Measurements from ENCODE around the gene RPL18.
"Not testable (repeated sequence)": the region's sequence is repeated elsewhere in the genome, so short reads cannot be mapped to it uniquely, and the experiment has no call there.

RPL18 gene

DNA sequence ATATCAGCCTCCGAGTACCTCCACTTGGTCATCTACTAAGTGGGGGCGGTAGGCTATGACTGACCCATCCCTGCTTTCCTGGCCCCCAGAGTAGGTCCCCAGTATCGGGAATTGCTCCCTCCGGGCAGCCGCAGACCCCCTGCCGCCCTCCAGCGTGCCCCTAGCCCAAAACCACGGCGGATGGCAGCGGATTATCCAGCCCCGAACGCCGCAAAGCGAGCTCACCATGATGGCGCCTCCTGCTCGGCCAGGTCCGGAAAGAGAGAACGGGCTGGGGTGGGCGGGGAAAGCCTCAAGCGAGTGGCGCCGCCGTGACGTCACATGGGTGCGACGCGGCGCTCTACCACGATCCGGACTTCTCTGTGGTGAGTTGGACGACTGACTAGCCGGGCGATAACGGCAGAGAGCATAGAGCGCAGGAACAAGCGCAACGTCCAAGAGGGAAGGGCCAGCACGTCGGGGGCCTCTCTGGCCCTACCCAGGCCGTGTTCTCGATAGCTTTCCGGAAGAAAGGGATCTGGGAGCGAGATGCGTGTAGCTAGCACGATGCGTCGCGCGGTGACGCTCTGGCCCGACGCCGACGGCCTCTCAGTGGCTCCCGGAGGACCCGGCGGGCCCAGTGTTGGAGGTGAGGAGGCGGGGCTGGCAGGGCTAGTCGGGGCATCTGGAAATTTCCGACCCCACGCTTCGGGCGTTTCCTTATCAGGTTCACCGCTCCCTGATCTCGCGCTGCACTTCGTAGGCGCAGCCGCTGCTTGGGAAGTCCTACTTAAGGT, at the start of gene RPL18, which contains the start of gene SPHK2:
TSS of gene RPL18 (minus strand) at position 263 of the 776 bp plus-strand sequence. CDS start at position 228, 35 bp downstream.
TSS of gene SPHK2 (plus strand) at position 591 of the 776 bp plus-strand sequence. CDS start 1,009 bp downstream, outside the sequence.
- Histone ChIP-seq H3K36me3 (ENCODE audit: control insufficient read depth, insufficient read depth, low read length, severe bottlenecking) (peaks cover 30% of the 10 kb centered on the region), H3K4me1 (ENCODE audit: control insufficient read depth, insufficient read depth, low read length) (peaks cover 45% of the 10 kb centered on the region), H3K9me3 (ENCODE audit: control insufficient read depth, low read length) (no peaks in the 10 kb centered on the region), H3K27me3 (replicated peaks; ENCODE audit: control insufficient read depth, insufficient read depth, low read length) (no peaks in the 10 kb centered on the region), H3K9ac (ENCODE audit: low read length) (peak within 1 kb of the TSS; percentile 100), H3K4me3 (ENCODE audit: low read length) (peak within 1 kb of the TSS; percentile 99)
- DNase-seq (ENCODE audit: low read depth), result peak; percentile 99

DNA sequence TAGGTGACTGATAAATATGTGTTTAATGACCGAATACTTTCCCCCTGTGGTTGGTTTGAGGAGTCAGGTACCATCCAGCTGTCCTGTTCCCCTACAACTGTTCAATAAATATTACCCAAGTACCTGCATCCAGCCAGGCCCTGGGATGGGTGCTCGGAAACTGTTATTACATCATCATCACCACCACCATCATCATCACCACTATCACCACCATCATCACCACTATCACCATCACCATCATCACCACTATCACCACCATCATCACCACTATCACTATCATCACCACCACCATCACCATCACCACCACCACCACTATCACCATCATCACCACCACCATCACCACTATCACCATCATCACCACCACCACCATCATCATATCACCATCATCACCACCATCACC, 49.8 kb upstream of the RPL18 start:
- Histone ChIP-seq H3K4me3 (ENCODE audit: low read length) (no peak overlapping the region), H3K36me3 (ENCODE audit: control insufficient read depth, insufficient read depth, low read length, severe bottlenecking) (no peaks in the 10 kb centered on the region), H3K9ac (ENCODE audit: low read length) (no peak overlapping the region), H3K4me1 (ENCODE audit: control insufficient read depth, insufficient read depth, low read length) (no peaks in the 10 kb centered on the region), H3K27me3 (replicated peaks; ENCODE audit: control insufficient read depth, insufficient read depth, low read length) (no peaks in the 10 kb centered on the region), H3K9me3 (ENCODE audit: control insufficient read depth, low read length) (no peaks in the 10 kb centered on the region)
- no peak for DNase-seq (ENCODE audit: low read depth)

DNA sequence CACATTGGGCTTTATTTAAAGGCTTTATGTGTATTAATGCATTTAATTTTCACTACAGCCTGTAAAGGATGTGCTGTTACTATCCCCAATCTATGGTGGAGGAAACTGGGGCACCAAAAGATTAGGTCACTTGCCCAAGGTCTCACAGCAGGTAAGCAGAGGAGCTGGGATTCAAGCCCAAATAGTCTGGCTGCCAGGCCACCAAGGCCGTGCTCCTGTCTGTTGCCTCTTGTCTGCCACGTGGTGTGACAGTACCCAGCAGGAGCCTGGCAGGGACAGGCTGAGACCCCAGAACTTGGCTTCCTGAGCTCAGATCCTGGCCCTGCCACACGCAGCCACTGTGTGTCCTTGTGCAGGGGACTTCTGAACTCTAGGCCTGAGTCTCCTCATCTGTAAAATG, 49.4 kb upstream of the RPL18 start:
- no peaks in the 10 kb centered on the region for H3K9me3 ChIP-seq (ENCODE audit: control insufficient read depth, low read length)
- H3K36me3 ChIP-seq (ENCODE audit: control insufficient read depth, insufficient read depth, low read length, severe bottlenecking), result no peaks in the 10 kb centered on the region
- H3K9ac ChIP-seq (ENCODE audit: low read length), result no peak overlapping the region
- no peaks in the 10 kb centered on the region for H3K4me1 ChIP-seq (ENCODE audit: control insufficient read depth, insufficient read depth, low read length)
- H3K4me3 ChIP-seq (ENCODE audit: low read length), result no peak overlapping the region
- H3K27me3 ChIP-seq (replicated peaks; ENCODE audit: control insufficient read depth, insufficient read depth, low read length), result no peaks in the 10 kb centered on the region
- no peak for DNase-seq (ENCODE audit: low read depth)

DNA sequence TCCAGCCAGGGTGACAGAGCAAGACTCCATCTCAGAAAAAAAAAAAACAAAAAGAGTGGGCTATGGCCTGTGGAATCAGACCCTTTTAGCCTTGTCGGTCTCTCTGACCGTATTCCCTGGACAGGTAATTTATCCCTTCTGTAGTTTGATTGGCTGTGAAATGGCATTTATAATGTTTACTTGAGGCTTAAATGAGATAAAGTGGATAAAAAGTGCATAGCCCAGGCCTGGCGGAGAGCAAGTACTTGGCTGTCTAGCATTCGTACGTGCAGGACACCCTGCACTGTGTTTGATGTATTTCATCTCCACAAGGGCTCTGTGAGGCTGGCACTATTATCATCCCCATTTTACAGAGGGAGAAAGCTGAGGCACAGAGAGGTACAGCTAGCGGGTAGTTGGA, 46.8 kb upstream of the RPL18 start:
- no peak overlapping the region for H3K9ac ChIP-seq (ENCODE audit: low read length)
- H3K36me3 ChIP-seq (ENCODE audit: control insufficient read depth, insufficient read depth, low read length, severe bottlenecking), result no peaks in the 10 kb centered on the region
- no peak overlapping the region for H3K4me3 ChIP-seq (ENCODE audit: low read length)
- DNase-seq (ENCODE audit: low read depth), result no peak
- H3K27me3 ChIP-seq (replicated peaks; ENCODE audit: control insufficient read depth, insufficient read depth, low read length), result no peaks in the 10 kb centered on the region
- no peaks in the 10 kb centered on the region for H3K4me1 ChIP-seq (ENCODE audit: control insufficient read depth, insufficient read depth, low read length)
- H3K9me3 ChIP-seq (ENCODE audit: control insufficient read depth, low read length), result no peaks in the 10 kb centered on the region

DNA sequence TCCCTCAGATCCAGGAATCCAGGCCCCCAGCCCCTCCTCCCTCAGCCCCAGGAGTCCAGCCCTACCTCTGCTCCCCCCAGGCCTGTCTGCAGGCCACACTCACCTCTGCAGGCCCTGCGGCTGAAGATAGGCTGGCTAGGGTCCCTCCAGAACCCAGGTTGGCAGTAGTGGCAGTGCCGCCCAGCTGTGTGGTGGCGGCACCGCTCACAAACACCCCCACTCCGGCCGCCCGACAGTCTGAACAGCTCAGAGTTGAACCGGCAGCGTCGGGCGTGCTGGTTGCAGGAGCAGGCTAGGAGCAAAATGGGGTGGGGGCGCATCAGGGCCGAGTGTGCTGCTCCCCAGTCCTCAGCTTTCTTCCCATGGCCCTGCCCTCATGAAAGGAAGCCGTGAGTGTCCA, 45.5 kb upstream of the RPL18 start:
- Histone ChIP-seq H3K4me3 (ENCODE audit: low read length) (no peak overlapping the region), H3K9ac (ENCODE audit: low read length) (no peak overlapping the region), H3K36me3 (ENCODE audit: control insufficient read depth, insufficient read depth, low read length, severe bottlenecking) (no peaks in the 10 kb centered on the region), H3K4me1 (ENCODE audit: control insufficient read depth, insufficient read depth, low read length) (no peaks in the 10 kb centered on the region), H3K27me3 (replicated peaks; ENCODE audit: control insufficient read depth, insufficient read depth, low read length) (no peaks in the 10 kb centered on the region), H3K9me3 (ENCODE audit: control insufficient read depth, low read length) (no peaks in the 10 kb centered on the region)
- no peak for DNase-seq (ENCODE audit: low read depth)

DNA sequence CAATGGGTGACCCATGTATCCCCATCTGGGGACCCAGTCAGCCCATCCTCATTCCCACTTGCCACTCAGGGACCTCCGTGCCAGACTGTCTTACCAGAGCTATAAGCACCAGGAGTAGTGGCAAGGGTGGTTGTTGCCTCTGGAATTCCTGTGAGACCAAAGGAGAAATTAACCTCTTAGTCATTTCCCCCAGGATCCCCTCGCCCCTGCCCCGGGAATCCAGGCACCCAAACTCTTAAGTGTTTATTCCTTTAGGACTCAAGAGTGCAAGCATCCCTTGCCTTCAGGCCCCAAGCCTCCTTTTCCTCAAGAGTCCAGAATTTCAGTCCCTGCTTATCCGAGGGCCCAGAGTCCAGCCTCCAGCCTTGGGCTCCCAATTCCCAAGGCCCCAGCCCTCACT, 44.7 kb upstream of the RPL18 start:
- Histone ChIP-seq H3K4me1 (ENCODE audit: control insufficient read depth, insufficient read depth, low read length) (no peaks in the 10 kb centered on the region), H3K27me3 (replicated peaks; ENCODE audit: control insufficient read depth, insufficient read depth, low read length) (no peaks in the 10 kb centered on the region), H3K4me3 (ENCODE audit: low read length) (no peak overlapping the region), H3K9me3 (ENCODE audit: control insufficient read depth, low read length) (no peaks in the 10 kb centered on the region), H3K9ac (ENCODE audit: low read length) (no peak overlapping the region), H3K36me3 (ENCODE audit: control insufficient read depth, insufficient read depth, low read length, severe bottlenecking) (no peaks in the 10 kb centered on the region)
- DNase-seq (ENCODE audit: low read depth), result no peak

DNA sequence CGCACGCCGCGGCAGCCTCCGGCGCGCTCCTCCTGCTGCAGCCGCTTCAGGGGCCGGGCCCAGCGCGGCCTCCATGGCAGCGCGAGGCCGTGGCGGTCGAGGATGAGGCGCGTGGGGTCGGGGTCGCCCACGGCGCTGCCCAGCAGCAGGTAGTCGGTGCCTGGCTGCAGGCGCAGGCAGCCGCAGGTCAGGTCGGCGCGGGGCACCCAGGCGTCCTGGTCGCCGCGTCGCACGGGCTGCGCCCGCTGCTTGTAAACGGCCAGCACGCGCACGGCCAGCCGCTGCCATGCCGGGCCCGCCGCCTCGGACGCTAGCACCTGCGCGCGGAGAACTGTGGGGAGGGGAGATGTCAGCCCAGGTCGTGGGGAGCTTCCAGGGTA, 42.7 kb upstream of the RPL18 start:
- H3K9ac ChIP-seq (ENCODE audit: low read length), result no peak overlapping the region
- H3K9me3 ChIP-seq (ENCODE audit: control insufficient read depth, low read length), result no peaks in the 10 kb centered on the region
- H3K4me1 ChIP-seq (ENCODE audit: control insufficient read depth, insufficient read depth, low read length), result no peaks in the 10 kb centered on the region
- no peaks in the 10 kb centered on the region for H3K27me3 ChIP-seq (replicated peaks; ENCODE audit: control insufficient read depth, insufficient read depth, low read length)
- no peaks in the 10 kb centered on the region for H3K36me3 ChIP-seq (ENCODE audit: control insufficient read depth, insufficient read depth, low read length, severe bottlenecking)
- H3K4me3 ChIP-seq (ENCODE audit: low read length), result no peak overlapping the region
- no peak for DNase-seq (ENCODE audit: low read depth)

DNA sequence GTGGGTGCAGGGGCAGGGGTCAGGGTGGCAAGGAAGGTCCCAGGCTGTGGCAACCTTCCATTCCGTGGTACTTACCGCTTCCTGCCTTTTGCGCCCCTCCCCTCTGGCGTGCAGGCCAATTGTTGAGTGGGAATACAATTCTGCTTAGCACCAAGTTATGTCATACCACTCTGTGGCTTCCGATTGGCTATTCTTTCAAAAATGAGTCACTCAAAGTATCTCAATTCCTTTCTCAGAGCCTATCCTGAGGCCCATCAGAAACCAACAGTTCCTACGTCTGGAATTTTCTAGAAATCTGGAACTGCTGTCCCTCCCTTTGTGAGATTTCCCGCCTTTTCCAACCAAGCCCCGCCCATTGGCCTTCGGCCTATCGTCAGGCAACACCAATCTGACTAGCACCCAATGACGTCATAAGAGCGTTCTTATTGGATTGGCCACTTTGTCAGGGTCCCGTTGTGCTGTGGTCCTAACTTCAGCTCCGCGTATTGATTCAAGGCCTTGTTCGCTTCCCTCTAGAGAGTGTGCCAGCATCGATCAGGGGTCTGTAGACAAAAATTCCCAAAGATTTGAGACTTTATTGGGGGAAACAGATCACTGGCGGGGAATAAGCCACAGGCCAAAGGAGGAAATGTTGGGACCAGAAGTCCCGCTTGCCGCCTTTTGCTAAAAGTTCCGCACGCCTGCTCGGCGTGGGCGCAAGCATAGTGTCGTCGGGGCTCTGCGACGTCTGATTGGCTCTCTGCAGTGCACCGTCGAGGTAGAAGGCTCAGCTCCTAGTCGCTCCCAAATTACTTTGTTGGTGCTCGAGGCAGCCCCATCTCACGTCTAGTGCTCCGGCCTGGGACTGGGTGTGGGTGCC, 42.1 kb upstream of the RPL18 start:
- no peak overlapping the region for H3K4me3 ChIP-seq (ENCODE audit: low read length)
- no peaks in the 10 kb centered on the region for H3K9me3 ChIP-seq (ENCODE audit: control insufficient read depth, low read length)
- H3K36me3 ChIP-seq (ENCODE audit: control insufficient read depth, insufficient read depth, low read length, severe bottlenecking), result no peaks in the 10 kb centered on the region
- H3K9ac ChIP-seq (ENCODE audit: low read length), result no peak overlapping the region
- H3K4me1 ChIP-seq (ENCODE audit: control insufficient read depth, insufficient read depth, low read length), result no peaks in the 10 kb centered on the region
- DNase-seq (ENCODE audit: low read depth), result peak; percentile 66
- H3K27me3 ChIP-seq (replicated peaks; ENCODE audit: control insufficient read depth, insufficient read depth, low read length), result no peaks in the 10 kb centered on the region

DNA sequence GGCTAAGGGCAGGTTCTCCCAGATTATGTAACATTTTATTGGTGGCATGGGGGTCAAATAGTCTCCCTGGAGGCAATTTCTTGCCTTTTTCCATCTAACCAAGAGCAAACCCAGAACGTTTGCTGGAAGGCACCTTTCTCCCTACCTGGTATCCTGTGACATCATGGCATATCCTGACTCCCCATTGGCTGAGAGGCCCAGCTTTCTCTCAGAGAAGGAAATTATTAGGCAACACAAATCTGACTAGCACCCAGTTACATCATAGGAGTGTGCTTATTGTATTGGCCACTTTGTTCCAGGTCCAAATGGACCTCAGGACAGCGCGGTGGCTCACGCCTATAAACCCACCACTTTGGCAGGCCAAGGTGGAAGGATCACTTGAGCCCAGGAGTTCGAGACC, 40.8 kb upstream of the RPL18 start:
- peak; percentile 18 for DNase-seq (ENCODE audit: low read depth)
- H3K27me3 ChIP-seq (replicated peaks; ENCODE audit: control insufficient read depth, insufficient read depth, low read length), result no peaks in the 10 kb centered on the region
- H3K9me3 ChIP-seq (ENCODE audit: control insufficient read depth, low read length), result no peaks in the 10 kb centered on the region

DNA sequence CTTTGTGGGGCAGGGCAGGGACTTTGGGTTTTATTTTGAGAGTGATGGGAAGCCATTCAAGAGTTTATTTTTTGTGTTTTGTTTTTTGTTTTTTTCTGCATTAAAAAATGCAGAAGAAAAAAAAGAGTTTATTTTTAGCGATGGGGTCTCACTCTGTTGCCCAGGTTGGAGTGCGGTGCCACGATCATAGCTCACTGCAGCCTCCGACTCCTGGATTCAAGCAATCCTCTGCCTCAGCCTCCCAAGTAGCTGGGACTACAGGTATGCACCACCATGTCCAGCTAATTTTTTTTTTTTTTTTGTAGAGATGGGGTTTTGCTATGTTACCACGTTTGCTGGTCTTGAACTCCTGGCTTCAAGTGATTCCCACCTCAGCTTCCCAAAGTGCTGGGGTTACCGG, 39.5 kb upstream of the RPL18 start:
- Histone ChIP-seq H3K4me3 (ENCODE audit: low read length) (no peak overlapping the region), H3K4me1 (ENCODE audit: control insufficient read depth, insufficient read depth, low read length) (no peaks in the 10 kb centered on the region), H3K9me3 (ENCODE audit: control insufficient read depth, low read length) (no peaks in the 10 kb centered on the region), H3K9ac (ENCODE audit: low read length) (no peak overlapping the region), H3K27me3 (replicated peaks; ENCODE audit: control insufficient read depth, insufficient read depth, low read length) (peaks cover 6% of the 10 kb centered on the region), H3K36me3 (ENCODE audit: control insufficient read depth, insufficient read depth, low read length, severe bottlenecking) (no peaks in the 10 kb centered on the region)
- no peak for DNase-seq (ENCODE audit: low read depth)

More for the DNA sequence above, 40.8 kb upstream of the RPL18 start:
- Histone ChIP-seq H3K9ac (ENCODE audit: low read length) (no peak overlapping the region), H3K36me3 (ENCODE audit: control insufficient read depth, insufficient read depth, low read length, severe bottlenecking) (no peaks in the 10 kb centered on the region), H3K4me1 (ENCODE audit: control insufficient read depth, insufficient read depth, low read length) (no peaks in the 10 kb centered on the region), H3K4me3 (ENCODE audit: low read length) (no peak overlapping the region)

DNA sequence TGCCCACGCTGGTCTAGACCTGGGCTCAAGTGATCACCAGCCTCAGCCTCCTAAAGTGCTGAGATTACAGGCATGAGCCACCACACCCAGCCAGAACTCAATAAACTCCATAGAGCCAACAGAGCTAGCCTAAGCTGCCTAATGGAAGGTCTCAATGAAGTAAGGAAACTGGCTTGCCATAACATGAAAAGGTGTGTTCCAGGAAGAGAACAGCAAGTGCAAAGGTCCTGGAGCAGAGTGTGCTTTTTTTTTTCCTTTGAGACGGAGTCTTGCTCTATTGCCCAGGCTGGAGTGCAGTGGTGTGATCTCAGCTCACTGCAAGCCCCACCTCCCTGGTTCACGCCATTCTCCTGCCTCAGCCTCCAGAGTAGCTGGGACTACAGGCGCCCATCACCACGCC, 38.9 kb upstream of the RPL18 start:
- H3K36me3 ChIP-seq (ENCODE audit: control insufficient read depth, insufficient read depth, low read length, severe bottlenecking); H3K4me1 ChIP-seq (ENCODE audit: control insufficient read depth, insufficient read depth, low read length); DNase-seq (ENCODE audit: low read depth): not testable (repeated sequence)

More for the DNA sequence above, 38.9 kb upstream of the RPL18 start:
- not testable (repeated sequence) for H3K9me3 ChIP-seq (ENCODE audit: control insufficient read depth, low read length); H3K27me3 ChIP-seq (replicated peaks; ENCODE audit: control insufficient read depth, insufficient read depth, low read length); H3K9ac ChIP-seq (ENCODE audit: low read length); H3K4me3 ChIP-seq (ENCODE audit: low read length)

Data from adipocyte (in vitro differentiated cells).